Measurements from ENCODE around the gene DISP1. TPM values are rescaled to one million over a fixed set of nuclear protein-coding genes. Genes with fewer than 3 reads are reported as not detected.

DISP1 gene
- total RNA-seq, 1 experiment from 2014 or later = 6.9 TPM

- H3K27ac ChIP-seq = no peak overlapping the region
- H3K4me3 ChIP-seq = no peak overlapping the region
- ChIA-PET CTCF (no interaction called here), POLR2A (ENCODE audit: unreplicated experiment) (no interaction called here)
- no peak overlapping the region for H2AFZ ChIP-seq
- no peaks in the 10 kb centered on the region for H3K9me2 ChIP-seq (ENCODE audit: insufficient read depth)
- DNase-seq = no peak
- peaks cover 11% of the 10 kb centered on the region for H3K4me1 ChIP-seq (replicated peaks; ENCODE audit: insufficient read depth)
- TF ChIP-seq EZH2 (IDR thresholded peaks at IDR 0.05; ENCODE audit: low read depth) (no peak), CTCF (conservative IDR thresholded peaks at IDR 0.05) (no peak)
- H3K4me2 ChIP-seq = no peak overlapping the region
- no peaks in the 10 kb centered on the region; the same call in 1 of the 2 replicates for H3K9me3 ChIP-seq (ENCODE audit: insufficient read depth, low read depth)
- peaks cover 71% of the 10 kb centered on the region for H3K27me3 ChIP-seq (ENCODE audit: insufficient read depth, low read depth)
- H3K36me3 ChIP-seq (ENCODE audit: low read depth) = no peaks in the 10 kb centered on the region
- intact Hi-C loops (cut with micrococcal nuclease; ENCODE audit: unreplicated experiment) = no loop called here
- H3F3A ChIP-seq (ENCODE audit: insufficient read depth, low read depth) = peaks cover 16% of the 10 kb centered on the region
- H4K20me1 ChIP-seq (ENCODE audit: insufficient read depth) = 0 out of 2 replicates have a peak, but pooled peaks cover 10% of the 10 kb centered on the region
- H3K79me2 ChIP-seq (ENCODE audit: low read depth) = no peaks in the 10 kb centered on the region
- no TSS peak for BruUV-seq (replicated peaks)
Measured at GRCh38 chr1:222783051-222783450, 31.8 kb upstream of the DISP1 start.

- H3K4me3 ChIP-seq = no peak overlapping the region
- intact Hi-C loops (cut with micrococcal nuclease; ENCODE audit: unreplicated experiment) = no loop called here
Measured at GRCh38 chr1:222784371-222784770, 30.5 kb upstream of the DISP1 start.

GRCh38 chr1:222784916-222785315, 29.9 kb upstream of the DISP1 start:
- peak overlapping the region; percentile 10; the same call in 1 of the 2 replicates for H3K4me2 ChIP-seq

More at GRCh38 chr1:222784371-222784770, 30.5 kb upstream of the DISP1 start:
- TF ChIP-seq CTCF (conservative IDR thresholded peaks at IDR 0.05) (no peak), EZH2 (IDR thresholded peaks at IDR 0.05; ENCODE audit: low read depth) (no peak)
- Histone ChIP-seq H3K27me3 (ENCODE audit: insufficient read depth, low read depth) (peaks cover 80% of the 10 kb centered on the region), H3K27ac (no peak overlapping the region), H3K36me3 (ENCODE audit: low read depth) (no peaks in the 10 kb centered on the region), H2AFZ (no peak overlapping the region), H3K79me2 (ENCODE audit: low read depth) (no peaks in the 10 kb centered on the region), H3F3A (ENCODE audit: insufficient read depth, low read depth) (peaks cover 16% of the 10 kb centered on the region), H3K4me1 (replicated peaks; ENCODE audit: insufficient read depth) (peaks cover 11% of the 10 kb centered on the region), H3K9me2 (ENCODE audit: insufficient read depth) (no peaks in the 10 kb centered on the region), H3K4me2 (peak overlapping the region; percentile 10; the same call in 1 of the 2 replicates), H4K20me1 (ENCODE audit: insufficient read depth) (0 out of 2 replicates have a peak, but pooled peaks cover 10% of the 10 kb centered on the region), H3K9me3 (ENCODE audit: insufficient read depth, low read depth) (no peaks in the 10 kb centered on the region; the same call in 1 of the 2 replicates)
- POLR2A ChIA-PET (ENCODE audit: unreplicated experiment) = interaction anchor here (0.6 kb wide), 1 partner anchor 393 kb away, joined by 3 read pairs; no protein-coding TSS in a partner anchor
- no peak for DNase-seq
- BruUV-seq (replicated peaks) = no TSS peak
- CTCF ChIA-PET = no interaction called here

More at GRCh38 chr1:222784916-222785315, 29.9 kb upstream of the DISP1 start:
- Histone ChIP-seq H3F3A (ENCODE audit: insufficient read depth, low read depth) (peaks cover 16% of the 10 kb centered on the region), H3K27me3 (ENCODE audit: insufficient read depth, low read depth) (peaks cover 83% of the 10 kb centered on the region), H3K9me3 (ENCODE audit: insufficient read depth, low read depth) (no peaks in the 10 kb centered on the region; the same call in 1 of the 2 replicates), H3K79me2 (ENCODE audit: low read depth) (no peaks in the 10 kb centered on the region), H3K4me1 (replicated peaks; ENCODE audit: insufficient read depth) (peaks cover 11% of the 10 kb centered on the region), H3K9me2 (ENCODE audit: insufficient read depth) (no peaks in the 10 kb centered on the region), H4K20me1 (ENCODE audit: insufficient read depth) (0 out of 2 replicates have a peak, but pooled peaks cover 10% of the 10 kb centered on the region), H3K36me3 (ENCODE audit: low read depth) (no peaks in the 10 kb centered on the region), H2AFZ (no peak overlapping the region), H3K4me3 (no peak overlapping the region), H3K27ac (no peak overlapping the region)
- TF ChIP-seq CTCF (conservative IDR thresholded peaks at IDR 0.05) = no peak
- no peak for TF ChIP-seq EZH2 (IDR thresholded peaks at IDR 0.05; ENCODE audit: low read depth)
- no TSS peak for BruUV-seq (replicated peaks)
- CTCF ChIA-PET = no interaction called here
- POLR2A ChIA-PET (ENCODE audit: unreplicated experiment) = interaction anchor here (0.6 kb wide), 1 partner anchor 392 kb away, joined by 3 read pairs; no protein-coding TSS in a partner anchor
- intact Hi-C loops (cut with micrococcal nuclease; ENCODE audit: unreplicated experiment) = loop anchor here (5.0 kb wide), 1 partner anchor 48 kb away; the partner anchor contains the start of gene FAM177B
- peak in 1 of 2 experiments; percentile 84 for DNase-seq

Measured in PC-9 (cell line).